H9 (cell line): ENCODE measurements around the gene CLOCK. TPM values are rescaled to one million over a fixed set of nuclear protein-coding genes. Genes with fewer than 3 reads are reported as not detected.
A peak's percentile ranks its signal among the peaks of the same experiment; 100 is the strongest.

Source experiments
- DNase-seq: peaks from one replicate; pipeline ENCODE4 v3.0.0-alpha.2; 2017
- H2AFZ ChIP-seq: one replicate; pipeline ENCODE4 v1.6.1; 2013; ENCODE audit warnings: mild to moderate bottlenecking, low read length, control low read depth, moderate library complexity
- H2AK5ac ChIP-seq: 2 replicates; pipeline ENCODE4 v1.6.1; 2013; ENCODE audit warnings: low read length, control low read depth, mixed read lengths; ENCODE audit not compliant: insufficient read length
- H2BK120ac ChIP-seq: one replicate; pipeline ENCODE4 v1.6.1; 2013; ENCODE audit warnings: low read depth, mild to moderate bottlenecking, low read length, control low read depth, inconsistent platforms; ENCODE audit not compliant: poor library complexity, severe bottlenecking
- H2BK12ac ChIP-seq: 2 replicates; pipeline ENCODE4 v1.6.1; 2013; ENCODE audit warnings: low read length, control low read depth, mixed read lengths, low read depth; ENCODE audit not compliant: insufficient read length
- H2BK15ac ChIP-seq: 2 replicates; pipeline ENCODE4 v1.6.1; 2013; ENCODE audit warnings: low read depth, low read length, control low read depth
- H2BK20ac ChIP-seq: one replicate; pipeline ENCODE4 v1.6.1; 2013; ENCODE audit warnings: low read depth, mild to moderate bottlenecking, low read length, control low read depth, inconsistent platforms; ENCODE audit not compliant: poor library complexity, severe bottlenecking
- H2BK5ac ChIP-seq: 2 replicates; pipeline ENCODE4 v1.6.1; 2013; ENCODE audit warnings: low read length, control low read depth, mixed read lengths; ENCODE audit not compliant: insufficient read length
- H3K14ac ChIP-seq: 2 replicates; pipeline ENCODE4 v1.6.1; 2013; ENCODE audit warnings: low read length, control low read depth; ENCODE audit not compliant: insufficient read depth
- H3K18ac ChIP-seq: 2 replicates; pipeline ENCODE4 v1.6.1; 2013; ENCODE audit warnings: low read depth, mild to moderate bottlenecking, mixed read lengths, low read length, control low read depth; ENCODE audit not compliant: insufficient read length
- H3K23ac ChIP-seq: 2 replicates; pipeline ENCODE4 v1.6.1; 2013; ENCODE audit warnings: low read length, control low read depth, mixed read lengths, low read depth; ENCODE audit not compliant: insufficient read length
- H3K23me2 ChIP-seq: 2 replicates; pipeline ENCODE4 v1.6.1; 2013; ENCODE audit warnings: low read depth, mild to moderate bottlenecking, mixed read lengths, low read length, control low read depth; ENCODE audit not compliant: insufficient read length, poor library complexity, severe bottlenecking
- H3K27ac ChIP-seq: 2 replicates; pipeline ENCODE4 v1.5.1; 2013; ENCODE audit warnings: low read length, control low read depth, mixed read lengths, low read depth; ENCODE audit not compliant: insufficient read length
- H3K27me3 ChIP-seq: 2 replicates; pipeline ENCODE4 v1.6.1; 2013; ENCODE audit warnings: low read length, control low read depth, inconsistent platforms; ENCODE audit not compliant: insufficient read depth
- H3K4ac ChIP-seq: 2 replicates; pipeline ENCODE4 v1.6.1; 2013; ENCODE audit warnings: low read depth, mild to moderate bottlenecking, control low read depth, inconsistent platforms, low read length, moderate library complexity
- H3K4me1 ChIP-seq: 2 replicates; pipeline ENCODE4 v1.6.1; 2013; ENCODE audit warnings: low read length, control low read depth, inconsistent platforms; ENCODE audit not compliant: insufficient read depth
- H3K4me2 ChIP-seq: 2 replicates; pipeline ENCODE4 v1.6.1; 2013; ENCODE audit warnings: low read length, control low read depth, mixed read lengths; ENCODE audit not compliant: insufficient read length, insufficient read depth
- H3K56ac ChIP-seq: 2 replicates; pipeline ENCODE4 v1.6.1; 2013; ENCODE audit warnings: low read depth, mild to moderate bottlenecking, mixed read lengths, low read length, control low read depth; ENCODE audit not compliant: insufficient read length
- H3K79me1 ChIP-seq: 2 replicates; pipeline ENCODE4 v1.6.1; 2013; ENCODE audit warnings: low read depth, mild to moderate bottlenecking, moderate library complexity, low read length, control low read depth, inconsistent platforms; ENCODE audit not compliant: insufficient read depth, poor library complexity, severe bottlenecking
- H3K79me2 ChIP-seq: 2 replicates; pipeline ENCODE4 v1.6.1; 2013; ENCODE audit warnings: low read length, control low read depth, inconsistent platforms; ENCODE audit not compliant: insufficient read depth
- H3K9ac ChIP-seq: 2 replicates; pipeline ENCODE4 v1.6.1; 2013; ENCODE audit warnings: low read length, control low read depth, mixed read lengths; ENCODE audit not compliant: insufficient read length; ENCODE audit errors: extremely low read depth
- H3K9me3 ChIP-seq: one replicate; pipeline ENCODE4 v1.6.1; 2013; ENCODE audit warnings: low read depth, low read length, inconsistent platforms; ENCODE audit not compliant: control insufficient read depth
- H3T11ph ChIP-seq: one replicate; pipeline ENCODE4 v1.6.1; 2013; ENCODE audit warnings: mild to moderate bottlenecking, low read length, control low read depth, inconsistent platforms
- H4K20me1 ChIP-seq: one replicate; pipeline ENCODE4 v1.6.1; 2013; ENCODE audit not compliant: control insufficient read depth, insufficient read length, insufficient read depth
- H4K5ac ChIP-seq: 2 replicates; pipeline ENCODE4 v1.6.1; 2013; ENCODE audit warnings: low read depth, mild to moderate bottlenecking, mixed read lengths, low read length, control low read depth; ENCODE audit not compliant: insufficient read length
- H4K8ac ChIP-seq: replicated peaks from 2 replicates; pipeline ENCODE4 v1.6.1; 2013; ENCODE audit warnings: low read length, control low read depth, mixed read lengths, low read depth; ENCODE audit not compliant: insufficient read length
- H4K91ac ChIP-seq: 2 replicates; pipeline ENCODE4 v1.6.1; 2013; ENCODE audit warnings: low read depth, mild to moderate bottlenecking, moderate library complexity, mixed read lengths, low read length, control low read depth; ENCODE audit not compliant: insufficient read length
- H3K27ac Mint-ChIP-seq, 3 experiments: 2 replicates in 2 of 3; 3 replicates in 1 of 3; pipeline ENCODE4 v1.8.0; 2020 to 2021; ENCODE audit warnings: mixed read lengths in 3 of 3, mild to moderate bottlenecking in 1 of 3, moderate library complexity in 1 of 3
- H3K27me3 Mint-ChIP-seq: 2 replicates; pipeline ENCODE4 v1.8.0; 2021; ENCODE audit warnings: low read depth, mild to moderate bottlenecking, moderate library complexity, mixed read lengths
- H3K36me3 Mint-ChIP-seq, 3 experiments: 2 replicates in 2 of 3; 3 replicates in 1 of 3; pipeline ENCODE4 v1.8.0; 2020 to 2021; ENCODE audit warnings: low read depth in 3 of 3, mixed read lengths in 3 of 3; ENCODE audit not compliant: insufficient read depth in 1 of 3
- H3K4me1 Mint-ChIP-seq, 2 experiments: 2 replicates each; pipeline ENCODE4 v1.8.0; 2020; ENCODE audit warnings: mixed read lengths in 2 of 2
- H3K4me3 Mint-ChIP-seq, 2 experiments: 2 replicates in 1 of 2; 3 replicates in 1 of 2; pipeline ENCODE4 v1.8.0; 2020 to 2021; ENCODE audit warnings: mild to moderate bottlenecking in 2 of 2, mixed read lengths in 2 of 2, moderate library complexity in 1 of 2
- H3K9me3 Mint-ChIP-seq, 2 experiments: 2 replicates in 1 of 2; 3 replicates in 1 of 2; pipeline ENCODE4 v1.8.0; 2020; ENCODE audit warnings: mild to moderate bottlenecking in 2 of 2, mixed read lengths in 2 of 2, moderate library complexity in 1 of 2
- CTCF ChIP-seq: fragments of 200-600 bp; sonication (generic); conservative IDR thresholded peaks from 3 replicates; pipeline ENCODE4 v1.8.0; 2021; ENCODE audit warnings: antibody characterized with exemption, mild to moderate bottlenecking
- WGBS: extraction: QIAGEN DNeasy Blood & Tissue Kit; methylation state at CpG from one replicate; pipeline ENCODE4 v1.1.7; 2013; ENCODE audit warnings: missing lambda C conversion rate, low lambda C conversion rate, mixed read lengths; ENCODE audit not compliant: insufficient read length; ENCODE audit errors: extremely low coverage; 5-methylcytosine and 5-hydroxymethylcytosine counted together
- total RNA-seq: library from RNA; stranded (reverse); gene quantifications from 2 replicates; pipeline ENCODE4 v1.2.1, GENCODE V29; 2021

Gene CLOCK
- total RNA-seq, 1 experiment from 2014 or later: 16.2 TPM

- Histone ChIP-seq H3K27me3 (no peaks in the 10 kb centered on the region), H2BK120ac (no peak overlapping the region), H4K20me1 (no peaks in the 10 kb centered on the region), H2AK5ac (no peak overlapping the region), H3K4ac (no peak overlapping the region), H2BK15ac (no peak overlapping the region), H4K5ac (no peak overlapping the region), H3K23me2 (peaks cover 10% of the 10 kb centered on the region), H2BK12ac (no peak overlapping the region), H2BK5ac (no peak overlapping the region), H3K23ac (no peak overlapping the region), H3K27ac (no peak overlapping the region), H4K8ac (no peak overlapping the region), H3K9ac (no peak overlapping the region), H3K9me3 (no peaks in the 10 kb centered on the region), H3K4me1 (no peaks in the 10 kb centered on the region), H3T11ph (no peak overlapping the region), H3K14ac (no peak overlapping the region), H3K4me2 (no peak overlapping the region), H4K91ac (no peak overlapping the region), H2BK20ac (no peak overlapping the region), H3K56ac (no peak overlapping the region), H3K79me2 (peaks cover 23% of the 10 kb centered on the region), H3K79me1 (no peaks in the 10 kb centered on the region), H2AFZ (no peak overlapping the region), H3K18ac (no peak overlapping the region)
- Mint-ChIP-seq H3K4me3 (no peak overlapping the region), H3K36me3 (peaks cover 12 to 19% (median 13%) of the 10 kb centered on the region in 3 experiments), H3K27me3 (no peaks in the 10 kb centered on the region), H3K4me1 (peaks cover 24 to 25% of the 10 kb centered on the region in 2 experiments), H3K27ac (0 out of 7 replicates have a peak overlapping the region, but pooled peaks of 1 of the 3 experiments have one; percentile 15), H3K9me3 (no peaks in the 10 kb centered on the region; a peak in 1 of 5 replicates)
- WGBS: no CpG with 5 or more reads among the region's 4 CpGs
- DNase-seq: no peak
- no peak for TF ChIP-seq CTCF
Measured at GRCh38 chr4:55393461-55394320, 153.0 kb downstream of the CLOCK start.
